ENCODE results near the gene PLXNA4.
A peak's percentile ranks its signal among the peaks of the same experiment; 100 is the strongest.

PLXNA4 gene

GRCh38 chr7:132207782-132208181, 368.5 kb downstream of the PLXNA4 start:
- no peak overlapping the region for H2BK120ac ChIP-seq (ENCODE audit: low read depth, low read length)
- no CpG with 5 or more reads among the region's 2 CpGs for WGBS (ENCODE audit: extremely low coverage, insufficient coverage, low lambda C conversion rate)
- no peak overlapping the region for H3K18ac ChIP-seq (ENCODE audit: low read length)
- H3K27ac ChIP-seq (ENCODE audit: low read depth, low read length): no peak overlapping the region
- H3K56ac ChIP-seq (ENCODE audit: low read length): no peak overlapping the region
- H2BK15ac ChIP-seq (replicated peaks; ENCODE audit: low read depth): no peak overlapping the region
- H4K5ac ChIP-seq (ENCODE audit: low read length): no peak overlapping the region
- no peak overlapping the region for H3K23ac ChIP-seq (ENCODE audit: low read length)
- H3K36me3 ChIP-seq (ENCODE audit: control insufficient read depth, insufficient read depth, low read length): no peaks in the 10 kb centered on the region
- no peaks in the 10 kb centered on the region for H3K79me2 ChIP-seq (ENCODE audit: control insufficient read depth, insufficient read depth, low read length)
- H2BK5ac ChIP-seq (ENCODE audit: low read length): no peak overlapping the region
- no peak overlapping the region for H3K4me2 ChIP-seq (ENCODE audit: low read length)
- H2AK5ac ChIP-seq (ENCODE audit: low read length): no peak overlapping the region
- no peaks in the 10 kb centered on the region for H3K4me1 ChIP-seq (ENCODE audit: control insufficient read depth, low read depth, low read length)
- H3K4me3 ChIP-seq (ENCODE audit: low read length): no peak overlapping the region
- no peaks in the 10 kb centered on the region for H3K79me1 ChIP-seq (ENCODE audit: low read length)
- no peak for DNase-seq
- no peaks in the 10 kb centered on the region for H3K27me3 ChIP-seq (ENCODE audit: insufficient read depth, low read length, poor library complexity)
- H4K8ac ChIP-seq (ENCODE audit: low read depth, low read length): no peak overlapping the region
- H3K4ac ChIP-seq (ENCODE audit: low read depth, low read length): no peak overlapping the region
- no peak overlapping the region for H3K9ac ChIP-seq (ENCODE audit: low read length)

- no peak overlapping the region for H3K4me3 ChIP-seq (ENCODE audit: low read length)
- no peaks in the 10 kb centered on the region for H3K27me3 ChIP-seq (ENCODE audit: insufficient read depth, low read length, poor library complexity)
- WGBS (ENCODE audit: extremely low coverage, insufficient coverage, low lambda C conversion rate): no CpG with 5 or more reads among the region's 9 CpGs
- no peak for DNase-seq
- no peak overlapping the region for H3K23ac ChIP-seq (ENCODE audit: low read length)
- H2BK120ac ChIP-seq (ENCODE audit: low read depth, low read length): no peak overlapping the region
- H3K79me2 ChIP-seq (ENCODE audit: control insufficient read depth, insufficient read depth, low read length): no peaks in the 10 kb centered on the region
- H3K79me1 ChIP-seq (ENCODE audit: low read length): no peaks in the 10 kb centered on the region
- H3K4ac ChIP-seq (ENCODE audit: low read depth, low read length): no peak overlapping the region
- no peak overlapping the region for H3K56ac ChIP-seq (ENCODE audit: low read length)
- no peak overlapping the region for H4K8ac ChIP-seq (ENCODE audit: low read depth, low read length)
- H2BK5ac ChIP-seq (ENCODE audit: low read length): no peak overlapping the region
- no peak overlapping the region for H2BK15ac ChIP-seq (replicated peaks; ENCODE audit: low read depth)
- H3K9ac ChIP-seq (ENCODE audit: low read length): no peak overlapping the region
- no peaks in the 10 kb centered on the region for H3K4me1 ChIP-seq (ENCODE audit: control insufficient read depth, low read depth, low read length)
- no peak overlapping the region for H3K4me2 ChIP-seq (ENCODE audit: low read length)
- no peak overlapping the region for H3K27ac ChIP-seq (ENCODE audit: low read depth, low read length)
- H4K5ac ChIP-seq (ENCODE audit: low read length): no peak overlapping the region
- no peaks in the 10 kb centered on the region for H3K36me3 ChIP-seq (ENCODE audit: control insufficient read depth, insufficient read depth, low read length)
- H3K18ac ChIP-seq (ENCODE audit: low read length): no peak overlapping the region
- H2AK5ac ChIP-seq (ENCODE audit: low read length): no peak overlapping the region
These were observed 369.1 kb downstream of the PLXNA4 start for GRCh38 chr7:132207211-132207610.

DNA sequence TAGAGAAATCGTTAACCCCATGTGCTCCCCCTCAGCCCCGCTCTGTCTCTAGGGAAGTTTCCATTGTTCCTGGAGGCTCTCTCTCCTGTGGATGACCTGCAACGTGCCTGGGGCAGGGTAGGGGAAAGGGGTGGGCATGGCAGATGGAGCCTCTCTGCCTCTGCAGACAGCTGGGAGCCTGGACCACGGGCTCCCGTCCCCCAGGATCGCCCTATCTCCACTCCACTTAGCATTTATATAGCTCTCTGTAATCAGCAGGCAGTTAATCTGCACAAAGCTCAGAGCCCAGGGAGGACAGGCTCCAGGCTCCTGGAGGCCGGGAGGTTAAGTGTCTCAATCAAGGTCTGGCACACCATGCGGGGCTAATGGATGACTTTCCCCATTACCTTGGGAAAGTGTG, 369.7 kb downstream of the PLXNA4 start:
- Histone ChIP-seq H2BK5ac (ENCODE audit: low read length) (no peak overlapping the region), H3K18ac (ENCODE audit: low read length) (no peak overlapping the region), H3K4me3 (ENCODE audit: low read length) (no peak overlapping the region), H2BK120ac (ENCODE audit: low read depth, low read length) (no peak overlapping the region), H3K4ac (ENCODE audit: low read depth, low read length) (no peak overlapping the region), H3K4me2 (ENCODE audit: low read length) (no peak overlapping the region), H4K8ac (ENCODE audit: low read depth, low read length) (no peak overlapping the region), H3K4me1 (ENCODE audit: control insufficient read depth, low read depth, low read length) (no peaks in the 10 kb centered on the region), H3K79me2 (ENCODE audit: control insufficient read depth, insufficient read depth, low read length) (no peaks in the 10 kb centered on the region), H3K36me3 (ENCODE audit: control insufficient read depth, insufficient read depth, low read length) (no peaks in the 10 kb centered on the region), H3K27ac (ENCODE audit: low read depth, low read length) (no peak overlapping the region), H2BK15ac (replicated peaks; ENCODE audit: low read depth) (no peak overlapping the region), H3K23ac (ENCODE audit: low read length) (no peak overlapping the region), H3K79me1 (ENCODE audit: low read length) (no peaks in the 10 kb centered on the region), H2AK5ac (ENCODE audit: low read length) (no peak overlapping the region), H3K9ac (ENCODE audit: low read length) (no peak overlapping the region), H3K27me3 (ENCODE audit: insufficient read depth, low read length, poor library complexity) (no peaks in the 10 kb centered on the region), H3K56ac (ENCODE audit: low read length) (no peak overlapping the region), H4K5ac (ENCODE audit: low read length) (no peak overlapping the region)
- WGBS (ENCODE audit: extremely low coverage, insufficient coverage, low lambda C conversion rate): no CpG with 5 or more reads among the region's 8 CpGs
- DNase-seq: peak; percentile 36

DNA sequence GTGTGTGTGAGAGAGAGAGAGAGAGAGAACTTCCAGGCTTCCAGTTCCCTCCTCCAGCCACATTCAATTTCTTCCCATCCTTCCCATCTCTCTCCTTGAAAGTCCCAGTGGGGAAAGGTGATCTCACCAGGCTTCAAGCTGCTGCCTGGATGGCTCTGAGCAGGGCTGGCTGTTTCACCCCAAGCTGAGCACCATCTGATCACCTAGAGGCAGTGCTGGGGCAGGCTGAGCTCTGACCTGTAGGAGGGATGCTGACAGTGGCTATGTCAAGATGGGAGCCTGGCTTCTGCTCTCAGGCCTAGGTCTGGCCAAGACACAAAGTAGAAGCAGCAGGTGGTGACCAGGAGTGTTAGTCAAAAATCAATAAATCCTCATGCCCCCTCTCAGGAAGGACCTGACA, 370.8 kb downstream of the PLXNA4 start:
- no peaks in the 10 kb centered on the region for H3K36me3 ChIP-seq (ENCODE audit: control insufficient read depth, insufficient read depth, low read length)
- no peak overlapping the region for H3K56ac ChIP-seq (ENCODE audit: low read length)

DNA sequence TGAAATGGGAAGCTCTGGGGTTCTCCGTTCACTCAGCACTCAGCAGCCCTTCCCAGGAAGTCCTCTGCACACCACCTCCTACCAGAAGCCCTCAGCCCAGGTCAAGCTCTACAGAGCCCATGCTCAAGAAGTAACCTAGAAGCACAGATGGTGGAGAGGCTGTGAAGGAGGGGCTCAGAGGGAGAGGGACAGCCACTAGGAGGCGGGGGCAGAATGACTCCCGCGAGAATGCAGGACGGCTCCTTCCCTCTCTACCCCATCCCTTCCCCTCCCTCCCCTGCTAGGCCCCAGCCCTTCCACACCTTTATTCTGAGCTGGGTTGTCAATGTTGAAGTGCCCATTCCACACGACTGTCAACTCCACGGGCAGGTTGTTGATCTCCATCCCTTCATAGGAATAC, 373.2 kb downstream of the PLXNA4 start:
- H3K4ac ChIP-seq (ENCODE audit: low read depth, low read length): no peak overlapping the region
- H2BK15ac ChIP-seq (replicated peaks; ENCODE audit: low read depth): no peak overlapping the region
- no peaks in the 10 kb centered on the region for H3K79me1 ChIP-seq (ENCODE audit: low read length)
- H3K4me1 ChIP-seq (ENCODE audit: control insufficient read depth, low read depth, low read length): no peaks in the 10 kb centered on the region
- H3K4me3 ChIP-seq (ENCODE audit: low read length): no peak overlapping the region
- H3K9ac ChIP-seq (ENCODE audit: low read length): no peak overlapping the region
- no peak overlapping the region for H2BK120ac ChIP-seq (ENCODE audit: low read depth, low read length)
- DNase-seq: peak; percentile 33
- no peak overlapping the region for H3K27ac ChIP-seq (ENCODE audit: low read depth, low read length)
- no peak overlapping the region for H3K23ac ChIP-seq (ENCODE audit: low read length)
- no peak overlapping the region for H3K56ac ChIP-seq (ENCODE audit: low read length)
- no CpG with 5 or more reads among the region's 7 CpGs for WGBS (ENCODE audit: extremely low coverage, insufficient coverage, low lambda C conversion rate)
- H4K8ac ChIP-seq (ENCODE audit: low read depth, low read length): no peak overlapping the region
- H3K36me3 ChIP-seq (ENCODE audit: control insufficient read depth, insufficient read depth, low read length): no peaks in the 10 kb centered on the region
- H2AK5ac ChIP-seq (ENCODE audit: low read length): no peak overlapping the region
- no peak overlapping the region for H4K5ac ChIP-seq (ENCODE audit: low read length)
- no peak overlapping the region for H3K4me2 ChIP-seq (ENCODE audit: low read length)
- H3K18ac ChIP-seq (ENCODE audit: low read length): no peak overlapping the region
- H3K27me3 ChIP-seq (ENCODE audit: insufficient read depth, low read length, poor library complexity): no peaks in the 10 kb centered on the region
- H2BK5ac ChIP-seq (ENCODE audit: low read length): no peak overlapping the region
- no peaks in the 10 kb centered on the region for H3K79me2 ChIP-seq (ENCODE audit: control insufficient read depth, insufficient read depth, low read length)

More for the DNA sequence above, 370.8 kb downstream of the PLXNA4 start:
- no peak overlapping the region for H4K8ac ChIP-seq (ENCODE audit: low read depth, low read length)
- no peak overlapping the region for H2BK5ac ChIP-seq (ENCODE audit: low read length)
- no peak overlapping the region for H2BK120ac ChIP-seq (ENCODE audit: low read depth, low read length)
- H3K4ac ChIP-seq (ENCODE audit: low read depth, low read length): no peak overlapping the region
- no peak overlapping the region for H3K18ac ChIP-seq (ENCODE audit: low read length)
- no peak overlapping the region for H2BK15ac ChIP-seq (replicated peaks; ENCODE audit: low read depth)
- no peaks in the 10 kb centered on the region for H3K79me2 ChIP-seq (ENCODE audit: control insufficient read depth, insufficient read depth, low read length)
- no peak overlapping the region for H3K4me3 ChIP-seq (ENCODE audit: low read length)
- no peak overlapping the region for H3K23ac ChIP-seq (ENCODE audit: low read length)
- H3K4me1 ChIP-seq (ENCODE audit: control insufficient read depth, low read depth, low read length): no peaks in the 10 kb centered on the region
- no peaks in the 10 kb centered on the region for H3K27me3 ChIP-seq (ENCODE audit: insufficient read depth, low read length, poor library complexity)
- no peak overlapping the region for H3K4me2 ChIP-seq (ENCODE audit: low read length)
- H3K9ac ChIP-seq (ENCODE audit: low read length): no peak overlapping the region
- H4K5ac ChIP-seq (ENCODE audit: low read length): no peak overlapping the region
- no peak overlapping the region for H3K27ac ChIP-seq (ENCODE audit: low read depth, low read length)
- no peak overlapping the region for H2AK5ac ChIP-seq (ENCODE audit: low read length)
- no peak for DNase-seq
- H3K79me1 ChIP-seq (ENCODE audit: low read length): no peaks in the 10 kb centered on the region

DNA sequence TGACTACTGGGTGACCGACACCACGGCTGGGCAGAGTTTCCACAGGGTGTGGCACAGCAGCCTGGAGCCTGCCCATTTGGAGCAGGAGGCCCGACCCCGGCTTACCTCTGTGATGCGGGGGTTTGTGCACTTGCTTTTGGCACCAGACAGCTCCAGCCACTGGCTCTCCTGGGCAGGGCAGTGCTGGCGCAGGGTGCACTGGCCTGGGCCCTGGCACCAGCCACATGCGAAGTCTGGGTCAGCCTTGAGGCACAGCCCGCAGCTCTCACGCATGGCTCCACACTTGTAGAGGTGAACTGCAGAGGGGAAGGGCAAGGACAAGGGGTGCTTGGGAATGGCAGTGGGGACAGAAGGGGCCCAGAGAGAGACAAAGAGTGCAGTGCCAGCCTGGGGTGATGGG, 373.7 kb downstream of the PLXNA4 start:
- Histone ChIP-seq H3K4me1 (ENCODE audit: control insufficient read depth, low read depth, low read length) (no peaks in the 10 kb centered on the region), H3K79me2 (ENCODE audit: control insufficient read depth, insufficient read depth, low read length) (no peaks in the 10 kb centered on the region), H3K56ac (ENCODE audit: low read length) (no peak overlapping the region), H2AK5ac (ENCODE audit: low read length) (no peak overlapping the region), H3K18ac (ENCODE audit: low read length) (no peak overlapping the region), H3K27me3 (ENCODE audit: insufficient read depth, low read length, poor library complexity) (no peaks in the 10 kb centered on the region), H3K36me3 (ENCODE audit: control insufficient read depth, insufficient read depth, low read length) (no peaks in the 10 kb centered on the region), H2BK15ac (replicated peaks; ENCODE audit: low read depth) (no peak overlapping the region), H3K27ac (ENCODE audit: low read depth, low read length) (no peak overlapping the region), H3K4ac (ENCODE audit: low read depth, low read length) (no peak overlapping the region), H4K8ac (ENCODE audit: low read depth, low read length) (no peak overlapping the region), H4K5ac (ENCODE audit: low read length) (no peak overlapping the region), H2BK5ac (ENCODE audit: low read length) (no peak overlapping the region), H3K23ac (ENCODE audit: low read length) (no peak overlapping the region), H3K4me2 (ENCODE audit: low read length) (no peak overlapping the region), H2BK120ac (ENCODE audit: low read depth, low read length) (no peak overlapping the region), H3K4me3 (ENCODE audit: low read length) (no peak overlapping the region), H3K9ac (ENCODE audit: low read length) (no peak overlapping the region), H3K79me1 (ENCODE audit: low read length) (no peaks in the 10 kb centered on the region)
- no peak for DNase-seq
- no CpG with 5 or more reads among the region's 9 CpGs for whole genome bisulfite sequencing (ENCODE audit: extremely low coverage, insufficient coverage, low lambda C conversion rate)
